K562 (cell line): ENCODE data around the gene TPPP. TPM values are rescaled to one million over a fixed set of nuclear protein-coding genes. Genes with fewer than 3 reads are reported as not detected.
"Not testable (repeated sequence)": the region's sequence is repeated elsewhere in the genome, so short reads cannot be mapped to it uniquely, and the experiment has no call there.

Source experiments
- ATAC-seq: fragments of 200-7000 bp; cut with Tn5 transposase; 3 replicates; pipeline ENCODE4 v1.9.1; 2020; ENCODE audit warnings: moderate library complexity
- BruUV-seq: library from RNA; stranded (reverse); fragments of 400-500 nt; replicated peaks from 2 replicates; lab custom pipeline; 2021; lab: Mats Ljungman, UMichigan
- CTCF ChIA-PET: fragments of 300-600 bp; formaldehyde crosslinking; extraction: SDS; loops from one replicate; lab custom pipeline; 2021; ENCODE audit warnings: low intra/inter-chr PET ratio; lab: Yijun Ruan, JAX
- POLR2A ChIA-PET: fragments of 300-600, 350-650 bp; sonication (Branson Sonifier 250); formaldehyde crosslinking; extraction: SDS; loops from one replicate; lab custom pipeline; 2021; ENCODE audit warnings: antibody characterized with exemption, inconsistent platforms; lab: Yijun Ruan, JAX
- DNase-seq, 4 experiments: peaks; one replicate each; pipeline versions ENCODE4 v3.0.0 to v3.0.0-alpha.2; 2011 to 2018; ENCODE audit warnings: low spot score in 3 of 4, mixed read lengths in 3 of 4; ENCODE audit errors: extremely low read depth in 1 of 4
- FAIRE-seq: peaks from 2 replicates; lab custom pipeline; 2011; peaks lifted over from hg19 to GRCh38; lab: Jason Lieb, UNC
- H2AFZ ChIP-seq: 2 replicates; pipeline ENCODE4 v1.6.0; 2011; ENCODE audit warnings: low read depth, low read length, control low read depth, inconsistent platforms
- H3K27ac ChIP-seq: fragments of 200-600 bp; 3 replicates; pipeline ENCODE4 v1.8.0; 2011; ENCODE audit warnings: low read depth, mild to moderate bottlenecking, control low read depth, inconsistent platforms, low read length, moderate library complexity, mixed read lengths; ENCODE audit errors: extremely low read depth
- H3K27me3 ChIP-seq, 2 experiments: fragments of 300-600 bp in 1 of 2; 2 replicates in 1 of 2; 3 replicates in 1 of 2; pipeline versions ENCODE4 v1.6.0 to v1.8.0; 2011; ENCODE audit warnings: inconsistent platforms in 2 of 2, low read length in 2 of 2, mild to moderate bottlenecking in 1 of 2, mixed read lengths in 1 of 2, moderate library complexity in 1 of 2; ENCODE audit not compliant: control insufficient read depth in 2 of 2, insufficient read depth in 2 of 2
- H3K36me3 ChIP-seq: fragments of 300-600 bp; 3 replicates; pipeline ENCODE4 v1.8.0; 2011; ENCODE audit warnings: mild to moderate bottlenecking, low read length, inconsistent platforms; ENCODE audit not compliant: control insufficient read depth, insufficient read depth
- H3K4me1 ChIP-seq, 2 experiments: fragments of 200-600 bp in 1 of 2; replicated peaks in 1 of 2; 2 replicates in 1 of 2; 3 replicates in 1 of 2; pipeline versions ENCODE4 v1.5.1 to v1.8.0; 2011; ENCODE audit warnings: inconsistent platforms in 2 of 2, low read length in 2 of 2, mild to moderate bottlenecking in 1 of 2, mixed read lengths in 1 of 2, moderate library complexity in 1 of 2; ENCODE audit not compliant: control insufficient read depth in 2 of 2, insufficient read depth in 2 of 2
- H3K4me2 ChIP-seq: 2 replicates; pipeline ENCODE4 v1.6.1; 2011; ENCODE audit warnings: low read length, control low read depth, inconsistent platforms, mixed read lengths; ENCODE audit not compliant: insufficient read depth
- H3K4me3 ChIP-seq: fragments of 200-600 bp; sonication (generic), shearing (Covaris generic); 2 replicates; pipeline ENCODE4 v1.5.1; 2016; ENCODE audit warnings: control low read depth, inconsistent platforms
- H3K79me2 ChIP-seq: fragments of 200-600 bp; 3 replicates; pipeline ENCODE4 v1.8.0; 2011; ENCODE audit warnings: low read length, inconsistent platforms; ENCODE audit not compliant: control insufficient read depth, insufficient read depth
- H3K9ac ChIP-seq, 2 experiments: 2 replicates each; pipeline versions ENCODE4 v1.6.0 to v1.6.1; 2011; ENCODE audit warnings: low read depth in 2 of 2, low read length in 2 of 2, control low read depth in 1 of 2, inconsistent platforms in 1 of 2, mild to moderate bottlenecking in 1 of 2, mixed read lengths in 1 of 2; ENCODE audit not compliant: insufficient read depth in 1 of 2
- H3K9me1 ChIP-seq: one replicate; pipeline ENCODE4 v1.6.0; 2011; ENCODE audit warnings: inconsistent platforms, mild to moderate bottlenecking, low read length, moderate library complexity; ENCODE audit not compliant: control insufficient read depth, insufficient read depth
- H3K9me3 ChIP-seq: replicated peaks from 2 replicates; pipeline ENCODE4 v1.5.1; 2011; ENCODE audit warnings: low read depth, low read length, inconsistent platforms; ENCODE audit not compliant: control insufficient read depth, insufficient read depth
- H4K20me1 ChIP-seq: replicated peaks from 2 replicates; pipeline ENCODE4 v1.6.1; 2011; ENCODE audit warnings: low read length, inconsistent platforms, mixed read lengths; ENCODE audit not compliant: control insufficient read depth, insufficient read depth
- POLR2A ChIP-seq: fragments of 450-650 bp; conservative IDR thresholded peaks from 2 replicates; pipeline ENCODE4 v1.6.1; 2016
- POLR2G ChIP-seq: fragments of 200-400 bp; formaldehyde crosslinking; IDR thresholded peaks from 2 replicates; pipeline ENCODE4 v1.6.1; 2017; ENCODE audit warnings: low read depth, mild to moderate bottlenecking, antibody characterized with exemption, low read length, moderate library complexity
- SMAD1 ChIP-seq: fragments of 150-350 bp; IDR thresholded peaks from 2 replicates; pipeline ENCODE4 v1.6.1; 2014; ENCODE audit warnings: low read length, low read depth; ENCODE audit not compliant: partially characterized antibody
- SP1 ChIP-seq: sonication (generic); formaldehyde crosslinking; IDR thresholded peaks from 2 replicates; pipeline ENCODE4 v1.8.1; 2022; ENCODE audit warnings: mild to moderate bottlenecking, missing genetic modification reagents
- TAF15 ChIP-seq: fragments of 200-400 bp; formaldehyde crosslinking; IDR thresholded peaks from 2 replicates; pipeline ENCODE4 v1.6.1; 2017; ENCODE audit warnings: mild to moderate bottlenecking, low read depth, low read length, moderate library complexity
- WGBS: fragments of 100-300 bp; shearing (Covaris generic); methylation state at CpG from one replicate; pipeline ENCODE4 v1.1.6; 2016; ENCODE audit warnings: low coverage, mixed read lengths; ENCODE audit not compliant: insufficient coverage; ENCODE audit errors: missing lambda C conversion rate; 5-methylcytosine and 5-hydroxymethylcytosine counted together
- in situ Hi-C: fragments of 300-500 bp; cut with MboI; formaldehyde crosslinking; loops from 4 replicates; pipeline ENCODE4 v1.15.0; 2018; ENCODE audit warnings: inconsistent platforms, mixed read lengths
- intact Hi-C: fragments of 100-400 bp; cut with micrococcal nuclease; formaldehyde crosslinking; loops from 2 replicates; pipeline ENCODE4 v1.14.2; 2022
- polyA plus RNA-seq, 8 experiments: library from polyadenylated mRNA; depleted of rRNA in 4 of 8; stranded (reverse) in 5 of 8; unstranded in 3 of 8; fragments of >200 nt; fragmentation: Nextera tagmentation in 2 of 8; fragmentation: Illumina TruSeq in 1 of 8; extraction: Ambion mirVana in 2 of 8; extraction: Trizol in 1 of 8; gene quantifications; 2 replicates each; pipeline versions ENCODE4 v1.2.1 to v1.2.3, GENCODE V29; 2011 to 2014; ENCODE audit warnings: inconsistent platforms in 1 of 8, missing spikeins in 1 of 8
- total RNA-seq, 7 experiments: library from RNA; depleted of rRNA in 6 of 7; stranded (reverse); fragments of >200 nt in 6 of 7; fragmentation: Illumina TruSeq in 2 of 7; extraction: Trizol in 2 of 7; gene quantifications; 2 replicates each; pipeline versions ENCODE4 v1.2.1 to v1.2.3, GENCODE V29; 2011 to 2021; ENCODE audit warnings: low replicate concordance in 1 of 7

The TPPP gene
- total and polyA plus RNA-seq, 9 of the 15 experiments (the other 6 are each of a cell fraction or from before 2014, with no cell fraction given) = 0.01 to 0.07 (median 0.03) TPM; not detected in 6

GRCh38 chr5:678521-678920 lies 14.6 kb downstream of the TPPP start:
- POLR2A ChIA-PET, H3K27ac ChIP-seq, H4K20me1 ChIP-seq, H3K9ac ChIP-seq, H3K9me3 ChIP-seq, H3K79me2 ChIP-seq, H2AFZ ChIP-seq, ATAC-seq, H3K9me1 ChIP-seq, H3K4me2 ChIP-seq, H3K27me3 ChIP-seq, BruUV-seq, H3K36me3 ChIP-seq, FAIRE-seq, DNase-seq, H3K4me3 ChIP-seq, CTCF ChIA-PET: not testable (repeated sequence)
- peak; percentile 63 for TF ChIP-seq POLR2G
- peaks cover 0 to 28% of the 10 kb centered on the region in 2 experiments; a peak in 1 of 5 replicates for H3K4me1 ChIP-seq
- intact Hi-C loops = loop anchor here (10.0 kb wide), 1 partner anchor 176 kb away; the partner anchor contains the start of gene ZDHHC11
- 16% methylated on average over 9 of the region's 16 CpGs for WGBS
- in situ Hi-C loops = loop anchor here (5.0 kb wide), 2 partner anchors 94 to 229 kb away; no protein-coding TSS in a partner anchor

DNA sequence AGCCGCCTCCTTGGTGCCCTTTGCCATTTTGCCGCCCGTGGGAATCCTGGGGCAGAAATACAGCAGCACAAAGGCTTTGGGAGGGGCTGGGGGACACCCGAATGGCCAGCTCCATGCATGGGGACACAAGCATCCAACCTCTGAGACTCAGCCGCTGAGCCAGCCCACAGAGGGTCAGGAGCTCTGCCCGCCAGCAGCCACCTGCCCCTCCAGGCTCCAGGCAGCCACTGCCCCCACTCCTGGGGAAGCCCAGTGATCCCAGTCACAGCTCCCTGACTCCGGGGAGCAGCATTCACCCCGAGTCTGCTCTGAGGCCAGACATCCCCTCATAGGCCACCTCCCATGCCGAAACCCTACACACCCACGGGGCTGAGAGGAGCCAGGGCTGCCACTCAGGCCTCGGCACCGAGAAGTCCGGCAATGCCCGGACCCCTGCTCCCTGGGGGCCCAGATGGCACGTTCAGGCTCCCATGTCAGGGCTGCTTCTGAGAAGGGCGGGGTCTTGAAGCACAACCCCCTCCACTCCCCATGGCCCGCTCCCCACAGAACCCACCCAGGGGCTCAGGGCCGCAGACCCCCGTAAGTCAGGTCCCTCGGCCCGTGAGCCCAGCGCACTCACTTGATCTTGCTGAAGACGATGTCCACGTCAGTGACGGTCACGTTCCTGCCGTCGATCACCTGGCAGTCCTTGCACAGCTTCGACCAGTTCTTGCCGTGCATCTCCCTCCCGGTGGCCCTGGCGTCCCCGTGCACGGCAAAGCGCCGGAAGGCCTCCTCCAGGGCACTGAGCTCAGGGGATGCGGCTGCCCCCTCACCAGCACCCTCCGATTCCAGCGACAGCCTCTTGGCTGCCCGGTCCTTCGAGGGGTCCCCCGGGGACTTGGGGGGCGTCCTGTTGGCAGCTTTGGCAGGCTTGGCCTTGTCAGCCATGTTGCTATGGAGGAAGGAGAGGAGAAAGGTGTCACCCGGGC lies 15.7 kb downstream of the TPPP start:
- POLR2A ChIA-PET = no interaction called here
- no peak for TF ChIP-seq SMAD1
- 0 out of 2 replicates have a peak, but pooled peaks have one; percentile 60 for TF ChIP-seq TAF15
- TF ChIP-seq POLR2G = peak; percentile 67
- peak; percentile 23; the same call in 1 of the 2 replicates for TF ChIP-seq POLR2A
- TF ChIP-seq SP1 (CRISPR knock-in tag) = no peak
- FAIRE-seq = no peak

More for the DNA sequence above, 15.7 kb downstream of the TPPP start:
- Histone ChIP-seq H3K27me3 (no peaks in the 10 kb centered on the region), H3K79me2 (no peaks in the 10 kb centered on the region), H3K9me3 (no peaks in the 10 kb centered on the region), H3K36me3 (no peaks in the 10 kb centered on the region), H3K9ac (no peak overlapping the region), H3K4me1 (peaks cover 0 to 39% of the 10 kb centered on the region in 2 experiments; a peak in 3 of 5 replicates), H3K4me2 (no peak overlapping the region), H4K20me1 (0 out of 2 replicates have a peak, but pooled peaks cover 9% of the 10 kb centered on the region), H3K27ac (no peak overlapping the region), H3K4me3 (no peak overlapping the region), H2AFZ (no peak overlapping the region), H3K9me1 (no peaks in the 10 kb centered on the region)
- DNase-seq (no peak), ATAC-seq (no peak)
- in situ Hi-C loops (loop anchor here (5.0 kb wide), 2 partner anchors 95 to 230 kb away; no protein-coding TSS in a partner anchor), intact Hi-C loops (loop anchor here (10.0 kb wide), 1 partner anchor 177 kb away; the partner anchor contains the start of gene ZDHHC11)
- no TSS peak for BruUV-seq
- WGBS = 51% methylated on average over 43 of the region's 44 CpGs
- CTCF ChIA-PET = no interaction called here
